HFFc6 (cell line): Measurements from ENCODE around the gene MSI2. TPM values are rescaled to one million over a fixed set of nuclear protein-coding genes. Genes with fewer than 3 reads are reported as not detected.

Source experiments
- DNase-seq: peaks from one replicate; pipeline ENCODE4 v3.0.0-alpha.2; 2018
- H3K27ac Mint-ChIP-seq: 2 replicates; pipeline ENCODE4 v1.8.0; 2020; ENCODE audit warnings: mild to moderate bottlenecking, mixed read lengths
- H3K27me3 Mint-ChIP-seq: 2 replicates; pipeline ENCODE4 v1.8.0; 2021; ENCODE audit warnings: mild to moderate bottlenecking, moderate library complexity, mixed read lengths; ENCODE audit not compliant: insufficient read depth
- H3K36me3 Mint-ChIP-seq: 2 replicates; pipeline ENCODE4 v1.8.0; 2021; ENCODE audit warnings: low read depth, mixed read lengths
- H3K4me1 Mint-ChIP-seq: 2 replicates; pipeline ENCODE4 v1.8.0; 2020; ENCODE audit warnings: low read depth, mixed read lengths
- H3K4me3 Mint-ChIP-seq: 2 replicates; pipeline ENCODE4 v1.8.0; 2020; ENCODE audit warnings: mild to moderate bottlenecking, moderate library complexity, mixed read lengths
- H3K9me3 Mint-ChIP-seq: 2 replicates; pipeline ENCODE4 v1.8.0; 2020; ENCODE audit warnings: mild to moderate bottlenecking, mixed read lengths
- total RNA-seq, 6 experiments: library from RNA; stranded (reverse); fragmentation: NEBNext Ultra II Directional; extraction: Animal tissue kit (Norgen Biotek cat#: 25700); gene quantifications; 2 replicates in 1 of 6; 3 replicates in 5 of 6; pipeline ENCODE4 v1.2.3, GENCODE V29; 2021
- TF ChIP-seq, protein P1 (sequence below): fragments of 200-600 bp; sonication (generic); IDR thresholded peaks from 2 replicates; pipeline ENCODE4 v1.5.0; 2021; ENCODE audit warnings: antibody characterized with exemption, mild to moderate bottlenecking

Gene MSI2
- total RNA-seq, 6 experiments from 2014 or later: 53.5 to 71.7 (median 55.0) TPM

GRCh38 chr17:57609125-57609877 is 353.0 kb downstream of the MSI2 start:
- no peak overlapping the region for H3K27ac Mint-ChIP-seq
- no peak overlapping the region for H3K4me3 Mint-ChIP-seq

DNA sequence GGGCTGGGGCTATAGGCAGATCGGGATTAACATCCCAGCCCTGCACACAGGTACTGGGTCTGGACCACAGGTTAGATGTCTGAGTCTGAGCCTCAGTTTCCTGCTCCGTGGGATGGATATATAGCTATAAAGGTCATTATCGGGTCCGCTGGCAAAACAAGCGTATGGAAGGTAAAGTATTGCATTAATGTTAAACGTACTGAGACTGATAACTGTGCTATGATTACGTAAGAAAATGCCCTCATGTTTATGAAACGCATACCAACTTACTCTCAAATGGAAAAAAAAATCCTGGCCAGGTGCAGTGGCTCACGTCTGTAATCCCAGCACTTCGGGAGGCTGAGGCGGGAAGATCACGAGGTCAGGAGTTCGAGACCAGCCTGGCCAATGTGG is 353.6 kb downstream of the MSI2 start:
- DNase-seq: no peak
- no peak overlapping the region for H3K4me3 Mint-ChIP-seq
- H3K27me3 Mint-ChIP-seq: no peaks in the 10 kb centered on the region
- H3K27ac Mint-ChIP-seq: no peak overlapping the region
- TF ChIP-seq, protein P1, sequence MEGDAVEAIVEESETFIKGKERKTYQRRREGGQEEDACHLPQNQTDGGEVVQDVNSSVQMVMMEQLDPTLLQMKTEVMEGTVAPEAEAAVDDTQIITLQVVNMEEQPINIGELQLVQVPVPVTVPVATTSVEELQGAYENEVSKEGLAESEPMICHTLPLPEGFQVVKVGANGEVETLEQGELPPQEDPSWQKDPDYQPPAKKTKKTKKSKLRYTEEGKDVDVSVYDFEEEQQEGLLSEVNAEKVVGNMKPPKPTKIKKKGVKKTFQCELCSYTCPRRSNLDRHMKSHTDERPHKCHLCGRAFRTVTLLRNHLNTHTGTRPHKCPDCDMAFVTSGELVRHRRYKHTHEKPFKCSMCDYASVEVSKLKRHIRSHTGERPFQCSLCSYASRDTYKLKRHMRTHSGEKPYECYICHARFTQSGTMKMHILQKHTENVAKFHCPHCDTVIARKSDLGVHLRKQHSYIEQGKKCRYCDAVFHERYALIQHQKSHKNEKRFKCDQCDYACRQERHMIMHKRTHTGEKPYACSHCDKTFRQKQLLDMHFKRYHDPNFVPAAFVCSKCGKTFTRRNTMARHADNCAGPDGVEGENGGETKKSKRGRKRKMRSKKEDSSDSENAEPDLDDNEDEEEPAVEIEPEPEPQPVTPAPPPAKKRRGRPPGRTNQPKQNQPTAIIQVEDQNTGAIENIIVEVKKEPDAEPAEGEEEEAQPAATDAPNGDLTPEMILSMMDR: no peak
- H3K4me1 Mint-ChIP-seq: peaks cover 19% of the 10 kb centered on the region
- no peaks in the 10 kb centered on the region for H3K36me3 Mint-ChIP-seq
- H3K9me3 Mint-ChIP-seq: no peaks in the 10 kb centered on the region

More at GRCh38 chr17:57609125-57609877, 353.0 kb downstream of the MSI2 start:
- Mint-ChIP-seq H3K4me1 (peaks cover 25% of the 10 kb centered on the region), H3K36me3 (no peaks in the 10 kb centered on the region), H3K27me3 (no peaks in the 10 kb centered on the region), H3K9me3 (no peaks in the 10 kb centered on the region)
- DNase-seq: no peak
- TF ChIP-seq, protein P1: no peak

DNA sequence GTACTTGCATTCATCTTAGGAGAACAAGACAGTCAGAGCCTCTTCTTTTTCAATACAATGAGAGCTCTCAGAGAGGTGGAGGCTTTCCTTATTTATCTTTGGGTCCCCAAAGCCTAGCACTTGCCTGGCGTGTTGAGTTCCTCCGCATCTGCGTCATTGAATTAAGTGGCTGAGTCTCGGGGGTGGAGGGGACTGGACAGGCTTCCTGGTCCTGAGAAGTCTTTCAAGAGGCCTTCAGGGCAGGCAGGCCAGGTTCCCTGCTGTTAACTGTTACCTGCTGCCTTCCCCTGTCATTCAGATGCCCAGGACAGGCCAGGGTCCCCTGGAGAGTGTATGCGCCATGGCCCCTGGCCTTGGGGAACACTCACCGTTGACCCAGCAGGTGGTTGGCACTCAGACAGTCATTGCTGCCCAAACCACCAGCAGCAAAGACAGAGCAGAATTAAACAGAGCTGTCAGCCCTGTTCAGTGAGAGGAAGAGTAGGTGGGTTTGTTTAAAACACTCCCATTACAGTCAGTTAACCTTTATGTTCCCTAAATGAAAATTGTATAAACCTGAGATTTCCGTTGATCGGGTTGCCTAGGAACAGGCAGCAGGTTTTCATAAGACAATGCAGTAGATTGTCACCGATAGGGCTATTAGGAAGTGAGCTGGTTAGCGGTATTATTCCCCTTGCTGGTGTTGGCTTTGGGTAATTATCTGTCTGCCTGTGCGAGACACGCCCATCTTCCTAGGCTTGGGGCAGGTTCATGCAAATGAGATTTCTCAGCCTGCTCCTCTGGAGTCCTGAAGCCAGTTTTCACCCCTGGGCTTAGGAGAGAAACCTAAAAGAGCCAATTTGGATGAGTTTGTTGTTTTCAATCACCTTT is 356.1 kb downstream of the MSI2 start:
- Mint-ChIP-seq H3K27ac (no peak overlapping the region), H3K36me3 (peaks cover 14% of the 10 kb centered on the region), H3K27me3 (no peaks in the 10 kb centered on the region), H3K9me3 (peaks cover 10% of the 10 kb centered on the region), H3K4me3 (no peak overlapping the region), H3K4me1 (0 out of 2 replicates have a peak, but pooled peaks cover 5% of the 10 kb centered on the region)
- TF ChIP-seq, protein P1: no peak
- DNase-seq: no peak

DNA sequence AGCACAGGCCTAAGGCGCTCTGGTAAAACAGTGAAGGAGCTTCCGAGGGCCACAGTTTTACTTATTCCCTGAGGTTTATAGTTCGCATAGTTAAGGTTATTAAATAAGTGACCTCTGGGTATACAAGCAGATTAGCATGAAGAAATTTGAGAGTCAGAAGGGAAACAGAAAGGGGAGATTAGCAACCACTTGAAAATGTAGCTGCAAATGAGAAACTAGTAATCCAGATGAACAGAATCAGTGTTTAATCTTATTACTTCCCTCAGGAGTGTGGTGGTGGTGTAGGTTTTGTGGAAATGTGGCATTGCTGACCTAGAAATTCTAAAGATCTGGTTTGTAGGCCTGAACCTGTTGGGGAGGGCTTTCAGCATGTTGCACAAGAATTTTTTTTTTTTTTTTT is 358.4 kb downstream of the MSI2 start:
- Mint-ChIP-seq H3K4me3 (no peak overlapping the region), H3K36me3 (peaks cover 17% of the 10 kb centered on the region), H3K27ac (no peak overlapping the region), H3K4me1 (peaks cover 10% of the 10 kb centered on the region), H3K27me3 (no peaks in the 10 kb centered on the region), H3K9me3 (peaks cover 10% of the 10 kb centered on the region)
- TF ChIP-seq, protein P1: no peak
- no peak for DNase-seq

GRCh38 chr17:57615836-57616757 is 359.8 kb downstream of the MSI2 start:
- no peaks in the 10 kb centered on the region for H3K27me3 Mint-ChIP-seq
- no peak for DNase-seq
- no peak overlapping the region for H3K27ac Mint-ChIP-seq
- H3K4me1 Mint-ChIP-seq: peaks cover 22% of the 10 kb centered on the region
- TF ChIP-seq, protein P1: no peak
- H3K9me3 Mint-ChIP-seq: peaks cover 10% of the 10 kb centered on the region
- H3K4me3 Mint-ChIP-seq: no peak overlapping the region
- peaks cover 17% of the 10 kb centered on the region for H3K36me3 Mint-ChIP-seq
